IPS-11a (cell line): ENCODE results near the gene OR4N2.
"Not testable (repeated sequence)": the region's sequence is repeated elsewhere in the genome, so short reads cannot be mapped to it uniquely, and the experiment has no call there.

ENCODE experiments used
- H3K4me3 ChIP-seq: one replicate; pipeline ENCODE4 v1.5.1; 2013; ENCODE audit warnings: low read depth, low read length, control low read depth

Gene OR4N2

GRCh38 chr14:19803470-19803869 lies at the start of gene OR4N2:
TSS of gene OR4N2 (plus strand) at chr14:19803770. CDS start at chr14:19827449, 23,679 bp downstream.
- not testable (repeated sequence) for H3K4me3 ChIP-seq

GRCh38 chr14:19754172-19754571 lies 49.4 kb upstream of the OR4N2 start:
- H3K4me3 ChIP-seq = no peak overlapping the region

- H3K4me3 ChIP-seq = not testable (repeated sequence)
These were observed 32.1 kb upstream of the OR4N2 start for GRCh38 chr14:19771491-19771890.

GRCh38 chr14:19771895-19772430 lies 31.6 kb upstream of the OR4N2 start:
- H3K4me3 ChIP-seq = no peak overlapping the region

- not testable (repeated sequence) for H3K4me3 ChIP-seq
These were observed 31.1 kb upstream of the OR4N2 start for GRCh38 chr14:19772454-19772853.

- H3K4me3 ChIP-seq = not testable (repeated sequence)
These were observed 30.4 kb upstream of the OR4N2 start, which contains the start of gene OR4M1 for GRCh38 chr14:19773204-19773603. TSS of gene OR4M1 (plus strand) at chr14:19773504. CDS start at chr14:19780323, 6,819 bp downstream.

GRCh38 chr14:19775587-19775986 lies 28.0 kb upstream of the OR4N2 start:
- no peak overlapping the region for H3K4me3 ChIP-seq

- not testable (repeated sequence) for H3K4me3 ChIP-seq
These were observed 17.7 kb upstream of the OR4N2 start for GRCh38 chr14:19785848-19786247.

- H3K4me3 ChIP-seq = not testable (repeated sequence)
These were observed 16.3 kb upstream of the OR4N2 start for GRCh38 chr14:19787318-19787717.

- not testable (repeated sequence) for H3K4me3 ChIP-seq
These were observed 15.4 kb upstream of the OR4N2 start for GRCh38 chr14:19788150-19788549.

- H3K4me3 ChIP-seq = not testable (repeated sequence)
These were observed 7.0 kb upstream of the OR4N2 start for GRCh38 chr14:19796520-19797108.

GRCh38 chr14:19799880-19800279 lies 3.7 kb upstream of the OR4N2 start:
- H3K4me3 ChIP-seq = no peak overlapping the region

- H3K4me3 ChIP-seq = no peak overlapping the region
These were observed 3.1 kb upstream of the OR4N2 start for GRCh38 chr14:19800282-19801117.

GRCh38 chr14:19801118-19801464 lies 2.5 kb upstream of the OR4N2 start:
- no peak overlapping the region for H3K4me3 ChIP-seq

GRCh38 chr14:19813171-19813920 lies 9.8 kb downstream of the OR4N2 start:
- not testable (repeated sequence) for H3K4me3 ChIP-seq

GRCh38 chr14:19819879-19820278 lies 16.3 kb downstream of the OR4N2 start:
- not testable (repeated sequence) for H3K4me3 ChIP-seq

- H3K4me3 ChIP-seq = not testable (repeated sequence)
These were observed 17.4 kb downstream of the OR4N2 start for GRCh38 chr14:19821016-19821415.

GRCh38 chr14:19823178-19823577 lies 19.6 kb downstream of the OR4N2 start:
- H3K4me3 ChIP-seq = no peak overlapping the region

GRCh38 chr14:19823765-19824164 lies 20.2 kb downstream of the OR4N2 start:
- no peak overlapping the region for H3K4me3 ChIP-seq

GRCh38 chr14:19827626-19828244 lies 24.2 kb downstream of the OR4N2 start:
- not testable (repeated sequence) for H3K4me3 ChIP-seq

GRCh38 chr14:19828314-19828713 lies 24.7 kb downstream of the OR4N2 start:
- H3K4me3 ChIP-seq = no peak overlapping the region
